ENCODE data around the gene DNAJC10. TPM values are rescaled to one million over a fixed set of nuclear protein-coding genes. Genes with fewer than 3 reads are reported as not detected.
"Not testable (repeated sequence)": the region's sequence is repeated elsewhere in the genome, so short reads cannot be mapped to it uniquely, and the experiment has no call there.

DNAJC10 gene
- total RNA-seq, 2 donors from 2014 or later: 74.7 to 78.9 TPM

- intact Hi-C loops (cut with DNase I, micrococcal nuclease); ATAC-seq; DNase-seq: not testable (repeated sequence)
Observed at GRCh38 chr2:182768950-182769349, 52.9 kb downstream of the DNAJC10 start.

- ATAC-seq: no peak
- intact Hi-C loops (cut with DNase I, micrococcal nuclease): no loop called here
- no peak for DNase-seq
Observed at GRCh38 chr2:182779323-182779722, 63.3 kb downstream of the DNAJC10 start.

GRCh38 chr2:182781099-182781498 lies 65.0 kb downstream of the DNAJC10 start:
- ATAC-seq; DNase-seq; intact Hi-C loops (cut with DNase I, micrococcal nuclease): not testable (repeated sequence)

GRCh38 chr2:182782686-182783085 lies 66.6 kb downstream of the DNAJC10 start:
- intact Hi-C loops (cut with DNase I, micrococcal nuclease); DNase-seq; ATAC-seq: not testable (repeated sequence)

GRCh38 chr2:182784058-182784706 lies 68.1 kb downstream of the DNAJC10 start:
- ATAC-seq (no peak), DNase-seq (no peak)
- intact Hi-C loops (cut with DNase I, micrococcal nuclease): no loop called here

- DNase-seq (no peak), ATAC-seq (peak; percentile 47)
- intact Hi-C loops (cut with DNase I, micrococcal nuclease): no loop called here
Observed at GRCh38 chr2:182784777-182785176, 68.7 kb downstream of the DNAJC10 start.

GRCh38 chr2:182792441-182792840 lies 76.4 kb downstream of the DNAJC10 start:
- intact Hi-C loops (cut with DNase I, micrococcal nuclease): no loop called here
- DNase-seq (no peak), ATAC-seq (no peak)

GRCh38 chr2:182798736-182799135 lies 82.7 kb downstream of the DNAJC10 start:
- ATAC-seq (no peak), DNase-seq (no peak)
- intact Hi-C loops (cut with DNase I, micrococcal nuclease): no loop called here

- ATAC-seq: no peak
- intact Hi-C loops (cut with DNase I, micrococcal nuclease): no loop called here
- no peak for DNase-seq
Observed at GRCh38 chr2:182804128-182804527, 88.1 kb downstream of the DNAJC10 start.

GRCh38 chr2:182807319-182807718 lies 91.3 kb downstream of the DNAJC10 start:
- ATAC-seq (no peak), DNase-seq (no peak)
- intact Hi-C loops (cut with DNase I, micrococcal nuclease): no loop called here

- DNase-seq: no peak
- intact Hi-C loops (cut with DNase I, micrococcal nuclease): no loop called here
- no peak for ATAC-seq
Observed at GRCh38 chr2:182810087-182810486, 94.0 kb downstream of the DNAJC10 start.

- DNase-seq (no peak), ATAC-seq (no peak)
- intact Hi-C loops (cut with DNase I, micrococcal nuclease): no loop called here
Observed at GRCh38 chr2:182814380-182814779, 98.3 kb downstream of the DNAJC10 start.

- DNase-seq (no peak), ATAC-seq (no peak)
- intact Hi-C loops (cut with DNase I, micrococcal nuclease): no loop called here
Observed at GRCh38 chr2:182814804-182815203, 98.7 kb downstream of the DNAJC10 start.

GRCh38 chr2:182816866-182817265 lies 100.8 kb downstream of the DNAJC10 start:
- no peak for ATAC-seq
- DNase-seq: no peak
- intact Hi-C loops (cut with DNase I, micrococcal nuclease): no loop called here

GRCh38 chr2:182817558-182817957 lies 101.5 kb downstream of the DNAJC10 start:
- intact Hi-C loops (cut with DNase I, micrococcal nuclease): no loop called here
- no peak for ATAC-seq
- DNase-seq: no peak

- no peak for ATAC-seq
- intact Hi-C loops (cut with DNase I, micrococcal nuclease): no loop called here
- no peak for DNase-seq
Observed at GRCh38 chr2:182818501-182818900, 102.4 kb downstream of the DNAJC10 start.

GRCh38 chr2:182818925-182819324 lies 102.9 kb downstream of the DNAJC10 start:
- ATAC-seq (no peak), DNase-seq (no peak)
- intact Hi-C loops (cut with DNase I, micrococcal nuclease): no loop called here

GRCh38 chr2:182819412-182819811 lies 103.4 kb downstream of the DNAJC10 start:
- intact Hi-C loops (cut with DNase I, micrococcal nuclease): no loop called here
- DNase-seq (no peak), ATAC-seq (no peak)

GRCh38 chr2:182821182-182821581 lies 105.1 kb downstream of the DNAJC10 start:
- DNase-seq: no peak

GRCh38 chr2:182822733-182823132 lies 106.7 kb downstream of the DNAJC10 start:
- no peak for ATAC-seq
- intact Hi-C loops (cut with DNase I, micrococcal nuclease): no loop called here
- no peak for DNase-seq

More at GRCh38 chr2:182821182-182821581, 105.1 kb downstream of the DNAJC10 start:
- no peak for ATAC-seq
- intact Hi-C loops (cut with DNase I, micrococcal nuclease): no loop called here

Data from left colon (tissue), 2 donors.